A673 (cell line): ENCODE measurements around the gene CDK14. TPM values are rescaled to one million over a fixed set of nuclear protein-coding genes. Genes with fewer than 3 reads are reported as not detected.

Experiments
- BruUV-seq: library from RNA; stranded (reverse); fragments of 400-500 nt; replicated peaks from 2 replicates; lab custom pipeline; 2021; lab: Mats Ljungman, UMichigan
- CTCF ChIA-PET: fragments of 300-600 bp; sonication (Branson Sonifier 250); formaldehyde crosslinking; loops from one replicate; lab custom pipeline; 2022; ENCODE audit warnings: antibody characterized with exemption; lab: Charles Lee
- POLR2A ChIA-PET: fragments of 300-600 bp; sonication (Branson Sonifier 250); formaldehyde crosslinking; loops from one replicate; lab custom pipeline; 2022; ENCODE audit warnings: antibody characterized with exemption; ENCODE audit not compliant: low non-redundant PET; lab: Charles Lee
- DNase-seq: peaks from one replicate; pipeline ENCODE4 v3.0.0-alpha.2; 2015; ENCODE audit warnings: low spot score
- H3K27ac ChIP-seq: fragments of 200-600 bp; sonication (generic); 2 replicates; pipeline ENCODE4 v1.5.1; 2016; ENCODE audit warnings: mixed run types, low read depth, mild to moderate bottlenecking, mixed read lengths, antibody characterized with exemption, low read length; ENCODE audit not compliant: poor library complexity, severe bottlenecking
- H3K27me3 ChIP-seq: fragments of 200-600 bp; sonication (generic); replicated peaks from 2 replicates; pipeline ENCODE4 v1.6.1; 2017; ENCODE audit warnings: mixed run types, low read depth, mild to moderate bottlenecking, mixed read lengths, antibody characterized with exemption, low read length; ENCODE audit not compliant: insufficient read depth, poor library complexity
- H3K36me3 ChIP-seq: fragments of 200-600 bp; sonication (generic); 2 replicates; pipeline ENCODE4 v1.6.1; 2016; ENCODE audit warnings: mixed run types, mild to moderate bottlenecking, mixed read lengths, antibody characterized with exemption, low read length; ENCODE audit not compliant: insufficient read depth, poor library complexity, severe bottlenecking
- H3K4me1 ChIP-seq: fragments of 200-600 bp; sonication (generic); 2 replicates; pipeline ENCODE4 v1.6.1; 2017; ENCODE audit warnings: mixed run types, mild to moderate bottlenecking, mixed read lengths, antibody characterized with exemption, low read length; ENCODE audit not compliant: insufficient read depth, poor library complexity, severe bottlenecking
- H3K4me3 ChIP-seq: fragments of 200-600 bp; sonication (generic); 2 replicates; pipeline ENCODE4 v1.5.1; 2016; ENCODE audit warnings: low read depth, mixed run types, mild to moderate bottlenecking, mixed read lengths, low read length; ENCODE audit not compliant: poor library complexity, severe bottlenecking
- H3K9me3 ChIP-seq: fragments of 200-600 bp; sonication (generic); 2 replicates; pipeline ENCODE4 v1.6.1; 2016; ENCODE audit warnings: mixed run types, low read depth, mild to moderate bottlenecking, mixed read lengths, antibody characterized with exemption, low read length; ENCODE audit not compliant: poor library complexity, severe bottlenecking
- EZH2 ChIP-seq: fragments of 200-600 bp; sonication (generic); IDR thresholded peaks from 2 replicates; pipeline ENCODE4 v1.6.1; 2017; ENCODE audit warnings: borderline replicate concordance, low read depth, mild to moderate bottlenecking, mixed read lengths, antibody characterized with exemption, low read length; ENCODE audit not compliant: poor library complexity, severe bottlenecking
- intact Hi-C: fragments of 100-400 bp; cut with micrococcal nuclease; formaldehyde crosslinking; loops from one replicate; pipeline ENCODE4 v1.10.0; 2022; ENCODE audit not compliant: unreplicated experiment
- total RNA-seq: library from RNA; stranded (reverse); gene quantifications from 2 replicates; pipeline ENCODE4 v1.2.3, GENCODE V29; 2021
- TF ChIP-seq, protein P1 (sequence below): fragments of 300-800, 200-600 bp; sonication (generic); conservative IDR thresholded peaks from 2 replicates; pipeline ENCODE4 v1.5.1; 2017; ENCODE audit warnings: low read depth, mild to moderate bottlenecking, antibody characterized with exemption, low read length, moderate library complexity, mixed read lengths

The CDK14 gene
- total RNA-seq, 1 experiment from 2014 or later = 128 TPM

DNA sequence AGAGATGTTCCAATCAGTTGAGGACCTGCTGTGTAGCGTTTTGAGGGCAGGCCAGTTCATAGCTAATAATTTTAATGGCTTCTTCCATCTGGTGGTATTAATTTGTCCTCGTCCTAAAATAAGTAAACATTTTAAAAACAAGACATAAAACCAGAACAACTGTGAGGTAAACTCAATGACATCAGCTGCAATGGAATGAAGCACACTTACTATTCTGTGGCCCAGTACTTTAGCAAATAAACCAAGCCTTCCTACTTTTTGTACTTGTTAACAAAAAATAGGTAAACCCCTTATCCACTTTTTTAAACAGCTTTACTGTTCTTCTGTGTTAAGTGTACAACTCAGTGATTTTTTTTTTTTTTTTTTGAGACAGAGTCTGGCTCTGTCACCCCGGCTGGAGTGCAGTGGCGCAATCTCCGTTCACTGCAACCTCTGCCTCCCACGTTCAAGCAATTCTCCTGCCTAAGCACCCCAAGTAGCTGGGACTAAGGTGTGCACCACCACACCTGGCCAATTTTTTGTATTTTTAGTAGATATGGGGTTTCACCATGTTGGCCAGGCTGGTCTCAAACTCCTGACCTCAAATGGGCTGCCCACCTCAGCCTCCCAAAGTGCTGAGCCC is 639.2 kb downstream of the CDK14 start:
- POLR2A ChIA-PET = no interaction called here
- no peak for DNase-seq

DNA sequence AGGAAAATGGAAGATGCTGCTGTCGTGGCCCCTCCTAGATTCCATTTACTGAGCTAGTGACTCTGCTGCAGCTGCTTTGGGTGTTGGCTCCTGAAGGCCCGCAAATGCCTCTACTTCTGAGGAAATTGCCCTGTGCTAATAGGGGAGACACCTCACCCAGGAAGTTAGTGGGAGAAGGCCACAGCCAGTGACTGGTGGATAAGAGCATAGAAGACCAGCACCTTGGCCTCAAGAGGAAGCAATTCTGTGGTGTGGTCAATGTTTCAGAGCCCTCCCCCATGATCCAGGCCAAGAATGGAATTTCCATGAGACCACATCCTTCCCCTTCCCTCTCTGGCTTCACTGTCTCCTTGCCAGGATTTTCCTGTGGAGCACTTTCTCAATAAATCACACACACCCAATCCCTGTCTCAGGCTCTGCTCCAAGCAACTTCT is 643.1 kb downstream of the CDK14 start:
- Histone ChIP-seq H3K4me3 (no peak overlapping the region), H3K4me1 (peaks cover 57% of the 10 kb centered on the region), H3K9me3 (no peaks in the 10 kb centered on the region), H3K36me3 (no peaks in the 10 kb centered on the region), H3K27me3 (no peaks in the 10 kb centered on the region), H3K27ac (no peak overlapping the region)
- CTCF ChIA-PET = no interaction called here
- BruUV-seq = no TSS peak
- intact Hi-C loops = no loop called here
- TF ChIP-seq EZH2 = no peak
- TF ChIP-seq, protein P1, sequence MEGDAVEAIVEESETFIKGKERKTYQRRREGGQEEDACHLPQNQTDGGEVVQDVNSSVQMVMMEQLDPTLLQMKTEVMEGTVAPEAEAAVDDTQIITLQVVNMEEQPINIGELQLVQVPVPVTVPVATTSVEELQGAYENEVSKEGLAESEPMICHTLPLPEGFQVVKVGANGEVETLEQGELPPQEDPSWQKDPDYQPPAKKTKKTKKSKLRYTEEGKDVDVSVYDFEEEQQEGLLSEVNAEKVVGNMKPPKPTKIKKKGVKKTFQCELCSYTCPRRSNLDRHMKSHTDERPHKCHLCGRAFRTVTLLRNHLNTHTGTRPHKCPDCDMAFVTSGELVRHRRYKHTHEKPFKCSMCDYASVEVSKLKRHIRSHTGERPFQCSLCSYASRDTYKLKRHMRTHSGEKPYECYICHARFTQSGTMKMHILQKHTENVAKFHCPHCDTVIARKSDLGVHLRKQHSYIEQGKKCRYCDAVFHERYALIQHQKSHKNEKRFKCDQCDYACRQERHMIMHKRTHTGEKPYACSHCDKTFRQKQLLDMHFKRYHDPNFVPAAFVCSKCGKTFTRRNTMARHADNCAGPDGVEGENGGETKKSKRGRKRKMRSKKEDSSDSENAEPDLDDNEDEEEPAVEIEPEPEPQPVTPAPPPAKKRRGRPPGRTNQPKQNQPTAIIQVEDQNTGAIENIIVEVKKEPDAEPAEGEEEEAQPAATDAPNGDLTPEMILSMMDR = no peak
- POLR2A ChIA-PET = interaction anchor here (0.6 kb wide), 1 partner anchor 67 kb away, joined by 3 read pairs; no protein-coding TSS in a partner anchor
- DNase-seq = no peak

More for the DNA sequence above, 639.2 kb downstream of the CDK14 start:
- Histone ChIP-seq H3K36me3 (no peaks in the 10 kb centered on the region), H3K4me1 (peaks cover 26% of the 10 kb centered on the region), H3K27ac (no peak overlapping the region), H3K9me3 (no peaks in the 10 kb centered on the region), H3K27me3 (no peaks in the 10 kb centered on the region), H3K4me3 (no peak overlapping the region)
- TF ChIP-seq, protein P1 = no peak
- TF ChIP-seq EZH2 = no peak
- intact Hi-C loops = no loop called here
- CTCF ChIA-PET = no interaction called here
- BruUV-seq = no TSS peak

GRCh38 chr7:91239772-91240171 is 643.7 kb downstream of the CDK14 start:
- CTCF ChIA-PET = no interaction called here
- H3K4me1 ChIP-seq = peaks cover 57% of the 10 kb centered on the region
- no TSS peak for BruUV-seq
- DNase-seq = no peak
- POLR2A ChIA-PET = no interaction called here
- no peak overlapping the region for H3K4me3 ChIP-seq
- peak overlapping the region; percentile 35 for H3K27ac ChIP-seq
- no peaks in the 10 kb centered on the region for H3K27me3 ChIP-seq
- TF ChIP-seq, protein P1 = no peak
- no peak for TF ChIP-seq EZH2
- intact Hi-C loops = no loop called here
- no peaks in the 10 kb centered on the region for H3K9me3 ChIP-seq
- H3K36me3 ChIP-seq = no peaks in the 10 kb centered on the region
